Urinary bladder (tissue), 4 donors: ENCODE measurements around the gene SOX8. TPM values are rescaled to one million over a fixed set of nuclear protein-coding genes. Genes with fewer than 3 reads are reported as not detected.
A peak's percentile ranks its signal among the peaks of the same experiment; 100 is the strongest.

Experiments
- DNase-seq: peaks from one replicate; pipeline ENCODE4 v3.0.0-alpha.2; 2015; ENCODE audit errors: extremely low spot score
- H3K27ac ChIP-seq: one replicate; pipeline ENCODE4 v1.5.1; 2013; ENCODE audit warnings: low read depth, mild to moderate bottlenecking, moderate library complexity
- H3K36me3 ChIP-seq: one replicate; pipeline ENCODE4 v1.6.1; 2013; ENCODE audit warnings: mild to moderate bottlenecking, moderate library complexity; ENCODE audit not compliant: insufficient read depth
- H3K4me1 ChIP-seq: one replicate; pipeline ENCODE4 v1.6.1; 2013; ENCODE audit warnings: mild to moderate bottlenecking, moderate library complexity; ENCODE audit not compliant: insufficient read depth
- H3K4me3 ChIP-seq: one replicate; pipeline ENCODE4 v1.5.1; 2013; ENCODE audit warnings: low read depth, low read length
- WGBS: extraction: QIAGEN DNeasy Blood & Tissue Kit; methylation state at CpG from one replicate; pipeline ENCODE4 v1.1.7; 2013; 5-methylcytosine and 5-hydroxymethylcytosine counted together
- polyA plus RNA-seq: library from polyadenylated mRNA; stranded (reverse); fragments of 200-250 nt; gene quantifications from one replicate; pipeline ENCODE4 v1.2.3, GENCODE V29; 2013
- total RNA-seq: library from RNA; depleted of rRNA; stranded (reverse); fragments of >200 nt; gene quantifications from one replicate; pipeline ENCODE4 v1.2.3, GENCODE V29; 2014
- donor health status: healthy with polysubstance abuse.
- donor health status: healthy.

Gene SOX8
- 12.4 TPM for total RNA-seq
- 2.7 TPM for polyA plus RNA-seq

GRCh38 chr16:981695-982144 is at the start of gene SOX8:
Gene SOX8 (plus strand): TSS chr16:981770. CDS start chr16:981923, 153 bp downstream.
- Histone ChIP-seq H3K27ac (no peak within 1 kb of the TSS), H3K4me1 (no peaks in the 10 kb centered on the region), H3K36me3 (no peaks in the 10 kb centered on the region), H3K4me3 (peak within 1 kb of the TSS; percentile 51)
- no peak for DNase-seq
- WGBS, result under 1% methylated on average over 80 of the region's 80 CpGs

DNA sequence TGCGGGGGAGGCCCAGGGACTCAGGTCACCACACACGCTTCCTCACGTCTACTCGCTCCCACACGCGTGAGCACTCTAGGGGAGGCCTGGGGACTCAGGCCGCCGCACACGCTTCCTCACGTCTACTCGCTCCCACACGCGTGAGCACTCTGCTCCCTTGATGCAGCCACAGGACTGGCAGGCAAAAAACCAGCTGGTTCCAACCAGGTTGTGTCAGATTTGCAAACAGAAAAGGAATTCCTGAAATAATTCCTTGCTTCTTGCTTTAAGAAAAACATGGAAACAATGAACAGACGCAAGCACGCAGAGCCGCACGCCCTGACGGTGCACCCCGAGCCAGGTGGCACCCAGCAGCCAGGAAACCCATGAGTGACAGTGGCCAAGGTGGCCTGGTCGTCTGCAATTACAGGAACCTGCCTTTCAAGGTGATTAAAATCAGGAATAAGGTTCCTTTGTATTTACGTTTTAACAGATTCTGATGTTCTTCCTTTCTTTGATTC is 48.7 kb upstream of the SOX8 start:
- Histone ChIP-seq H3K4me1 (no peaks in the 10 kb centered on the region), H3K4me3 (no peak overlapping the region), H3K27ac (no peak overlapping the region), H3K36me3 (peaks cover 6% of the 10 kb centered on the region)
- 88% methylated on average over 21 of the region's 21 CpGs for WGBS
- no peak for DNase-seq

DNA sequence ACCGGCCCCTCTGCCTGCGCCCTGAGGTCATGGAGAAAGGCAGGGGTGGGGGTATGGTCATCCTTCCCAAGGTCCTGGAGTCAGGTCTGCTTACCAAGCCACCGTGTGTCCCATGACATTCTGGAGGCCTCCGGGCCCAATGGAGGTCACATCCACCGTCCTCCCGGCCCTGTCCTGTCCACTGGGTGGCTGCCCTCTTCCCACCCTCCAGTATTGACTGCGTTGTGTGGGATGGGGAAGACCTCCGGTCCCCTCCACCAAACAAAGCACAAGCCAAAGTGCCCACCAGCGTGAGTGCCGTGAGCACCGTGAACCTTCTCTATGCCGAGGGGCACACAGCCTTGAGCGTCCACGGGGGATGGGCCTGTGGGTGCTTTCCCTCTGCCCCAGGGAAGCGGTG is 48.0 kb upstream of the SOX8 start:
- no peaks in the 10 kb centered on the region for H3K4me1 ChIP-seq
- peaks cover 6% of the 10 kb centered on the region for H3K36me3 ChIP-seq
- no peak overlapping the region for H3K27ac ChIP-seq
- H3K4me3 ChIP-seq, result no peak overlapping the region
- WGBS, result 94% methylated on average over 15 of the region's 15 CpGs
- DNase-seq, result no peak

GRCh38 chr16:934178-934577 is 47.4 kb upstream of the SOX8 start:
- H3K4me1 ChIP-seq, result no peaks in the 10 kb centered on the region

DNA sequence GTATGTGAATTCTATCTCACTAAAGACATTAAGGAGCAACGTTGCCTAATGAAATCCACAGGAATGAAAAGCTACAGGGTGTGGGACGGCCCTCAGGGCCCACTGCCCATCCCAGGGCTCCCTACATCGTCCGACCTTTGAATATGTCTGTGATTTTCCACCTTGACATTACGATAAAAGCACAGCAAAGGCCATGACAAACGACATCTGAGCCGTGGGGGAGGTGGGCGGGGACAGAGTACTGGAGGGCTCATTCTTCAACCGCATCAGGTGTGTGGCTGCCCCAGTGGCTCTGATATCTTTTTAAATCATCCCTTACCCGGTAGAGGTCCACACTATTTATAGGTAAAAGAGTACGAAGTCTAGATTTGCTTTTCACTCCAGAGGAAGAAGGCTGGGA is 45.9 kb upstream of the SOX8 start:
- 69% methylated on average over 11 of the region's 11 CpGs for WGBS
- no peak for DNase-seq
- peaks cover 2% of the 10 kb centered on the region for H3K36me3 ChIP-seq
- H3K27ac ChIP-seq, result no peak overlapping the region
- no peak overlapping the region for H3K4me3 ChIP-seq
- no peaks in the 10 kb centered on the region for H3K4me1 ChIP-seq

More at GRCh38 chr16:934178-934577, 47.4 kb upstream of the SOX8 start:
- Histone ChIP-seq H3K36me3 (peaks cover 6% of the 10 kb centered on the region), H3K4me3 (no peak overlapping the region), H3K27ac (no peak overlapping the region)
- DNase-seq, result no peak
- WGBS, result 92% methylated on average over 10 of the region's 10 CpGs

DNA sequence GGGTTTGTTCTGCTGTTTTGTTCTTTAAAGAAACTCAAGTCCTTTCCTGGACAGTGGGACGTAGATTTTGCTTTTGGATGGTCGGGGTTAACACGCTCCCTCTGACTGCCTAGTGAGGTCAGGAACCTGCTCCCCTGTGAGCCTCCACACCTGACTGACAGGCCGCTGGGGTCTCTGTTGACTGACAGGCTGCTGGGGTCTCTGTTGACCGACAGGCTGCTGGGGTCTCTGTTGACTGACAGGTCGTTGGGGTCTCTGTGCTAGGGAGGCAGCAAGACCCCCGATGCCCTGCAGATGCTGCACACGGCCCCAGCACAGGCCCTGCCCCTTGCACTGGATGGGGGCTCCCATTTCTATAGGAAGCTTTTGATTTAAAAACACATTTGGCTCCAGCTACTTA is 44.3 kb upstream of the SOX8 start:
- 62% methylated on average over 8 of the region's 8 CpGs for WGBS
- Histone ChIP-seq H3K36me3 (peaks cover 2% of the 10 kb centered on the region), H3K4me1 (no peaks in the 10 kb centered on the region), H3K4me3 (no peak overlapping the region), H3K27ac (no peak overlapping the region)
- no peak for DNase-seq

- DNase-seq, result no peak
- Histone ChIP-seq H3K4me3 (no peak overlapping the region), H3K4me1 (no peaks in the 10 kb centered on the region), H3K27ac (no peak overlapping the region), H3K36me3 (peaks cover 2% of the 10 kb centered on the region)
- WGBS, result 78% methylated on average over 6 of the region's 6 CpGs
Measured at GRCh38 chr16:937723-938122, 43.8 kb upstream of the SOX8 start.

GRCh38 chr16:938136-938535 is 43.4 kb upstream of the SOX8 start:
- no peak for DNase-seq
- Histone ChIP-seq H3K4me1 (no peaks in the 10 kb centered on the region), H3K4me3 (no peak overlapping the region), H3K27ac (no peak overlapping the region), H3K36me3 (peaks cover 2% of the 10 kb centered on the region)
- 81% methylated on average over 16 of the region's 18 CpGs for WGBS

- Histone ChIP-seq H3K27ac (no peak overlapping the region), H3K36me3 (no peaks in the 10 kb centered on the region), H3K4me1 (no peaks in the 10 kb centered on the region), H3K4me3 (no peak overlapping the region)
- no peak for DNase-seq
- 73% methylated on average over 9 of the region's 9 CpGs for WGBS
Measured at GRCh38 chr16:938752-939151, 42.8 kb upstream of the SOX8 start.

- 92% methylated on average over 27 of the region's 27 CpGs for WGBS
- Histone ChIP-seq H3K36me3 (no peaks in the 10 kb centered on the region), H3K4me3 (no peak overlapping the region), H3K4me1 (no peaks in the 10 kb centered on the region), H3K27ac (no peak overlapping the region)
- DNase-seq, result no peak
Measured at GRCh38 chr16:939311-939710, 42.3 kb upstream of the SOX8 start.

GRCh38 chr16:939941-940340 is 41.6 kb upstream of the SOX8 start:
- 90% methylated on average over 17 of the region's 17 CpGs for WGBS
- Histone ChIP-seq H3K36me3 (no peaks in the 10 kb centered on the region), H3K4me3 (no peak overlapping the region), H3K4me1 (no peaks in the 10 kb centered on the region), H3K27ac (no peak overlapping the region)
- DNase-seq, result no peak

DNA sequence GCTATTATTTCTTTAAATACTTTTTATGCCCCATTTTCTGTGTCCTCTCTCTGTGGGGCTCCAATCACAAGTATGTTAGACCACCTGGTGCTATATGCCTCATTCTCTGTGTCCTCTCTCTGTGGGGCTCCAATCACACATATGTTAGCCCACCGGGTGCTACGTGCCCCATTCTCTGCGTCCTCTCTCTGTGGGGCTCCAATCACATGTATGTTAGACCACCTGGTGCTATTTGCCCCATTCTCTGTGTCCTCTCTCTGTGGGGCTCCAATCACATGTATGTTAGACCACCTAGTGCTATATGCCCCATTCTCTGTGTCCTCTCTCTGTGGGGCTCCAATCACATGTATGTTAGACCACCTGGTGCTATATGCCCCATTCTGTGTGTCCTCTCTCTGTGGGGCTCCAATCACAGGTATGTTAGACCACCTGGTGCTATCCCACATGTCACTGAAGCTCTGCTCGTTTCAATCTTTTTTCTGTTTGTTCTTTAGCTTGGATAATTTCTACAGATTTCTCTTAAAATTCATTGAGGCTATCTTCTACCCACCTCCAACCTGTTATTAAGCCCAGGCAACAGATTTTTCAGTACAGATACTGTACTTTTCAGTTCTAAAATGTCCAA is 39.0 kb upstream of the SOX8 start:
- 84% methylated on average over 4 of the region's 4 CpGs for WGBS
- no peaks in the 10 kb centered on the region for H3K36me3 ChIP-seq
- no peaks in the 10 kb centered on the region for H3K4me1 ChIP-seq
- H3K27ac ChIP-seq, result no peak overlapping the region
- no peak for DNase-seq
- no peak overlapping the region for H3K4me3 ChIP-seq

DNA sequence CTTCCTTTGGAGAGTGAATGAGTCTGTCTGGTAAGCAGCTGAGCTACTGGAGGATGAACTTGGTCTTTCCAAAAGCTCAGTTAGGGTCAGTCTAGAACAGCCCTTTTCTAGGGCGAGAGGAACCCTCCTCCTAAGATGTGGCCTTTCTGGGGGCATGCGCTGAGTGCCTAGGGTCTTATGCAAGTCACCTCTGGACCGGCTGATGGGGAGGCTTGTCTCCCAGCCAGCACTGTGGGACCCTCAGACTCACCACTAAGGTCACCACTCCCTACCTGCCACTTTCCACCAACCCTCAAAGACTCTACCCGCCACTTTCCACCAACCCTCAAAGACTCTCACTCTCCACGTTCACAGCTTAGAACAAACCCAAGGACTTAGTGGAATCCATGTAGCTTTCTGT is 37.6 kb upstream of the SOX8 start:
- Histone ChIP-seq H3K27ac (no peak overlapping the region), H3K4me1 (no peaks in the 10 kb centered on the region), H3K36me3 (no peaks in the 10 kb centered on the region), H3K4me3 (no peak overlapping the region)
- WGBS, result 98% methylated on average over 5 of the region's 5 CpGs
- no peak for DNase-seq

- Histone ChIP-seq H3K36me3 (no peaks in the 10 kb centered on the region), H3K27ac (no peak overlapping the region), H3K4me1 (no peaks in the 10 kb centered on the region), H3K4me3 (no peak overlapping the region)
- no peak for DNase-seq
- 65% methylated on average over 10 of the region's 10 CpGs for WGBS
Measured at GRCh38 chr16:945271-946047, 36.1 kb upstream of the SOX8 start.
